ENCODE data around the gene NPY5R. TPM values are rescaled to one million over a fixed set of nuclear protein-coding genes. Genes with fewer than 3 reads are reported as not detected.

The NPY5R gene
- total RNA-seq, 3 donors from 2014 or later = 0.22 to 1.2 (median 0.25) TPM

DNA sequence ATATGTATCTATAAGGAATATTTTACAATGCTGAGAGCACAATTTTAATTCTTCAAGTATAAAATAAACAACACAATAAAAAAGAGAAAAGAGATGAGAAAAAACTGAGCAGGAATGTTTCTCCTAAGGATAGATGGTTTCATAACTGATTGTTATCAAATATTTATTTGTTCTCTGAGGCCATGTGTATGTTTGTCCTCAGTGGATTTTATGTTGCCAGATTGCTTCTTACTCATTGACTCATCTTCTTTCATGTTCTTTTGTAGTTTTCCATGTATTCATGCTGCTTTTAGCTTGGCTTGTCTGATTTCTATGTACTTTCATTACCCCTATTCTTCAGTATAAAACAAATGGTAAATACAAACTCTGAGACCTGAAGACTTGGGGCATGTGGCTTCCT, 41.2 kb downstream of the NPY5R start:
- intact Hi-C loops (cut with DNase I, micrococcal nuclease) = no loop called here
- Histone ChIP-seq H3K4me1 (ENCODE audit: low read depth) (no peaks in the 10 kb centered on the region), H3K9me3 (no peaks in the 10 kb centered on the region), H3K36me3 (ENCODE audit: low read depth) (no peaks in the 10 kb centered on the region), H3K4me3 (no peak overlapping the region)
- no peak for TF ChIP-seq CTCF (IDR thresholded peaks at IDR 0.05)
- DNase-seq (no peak), ATAC-seq (no peak)

DNA sequence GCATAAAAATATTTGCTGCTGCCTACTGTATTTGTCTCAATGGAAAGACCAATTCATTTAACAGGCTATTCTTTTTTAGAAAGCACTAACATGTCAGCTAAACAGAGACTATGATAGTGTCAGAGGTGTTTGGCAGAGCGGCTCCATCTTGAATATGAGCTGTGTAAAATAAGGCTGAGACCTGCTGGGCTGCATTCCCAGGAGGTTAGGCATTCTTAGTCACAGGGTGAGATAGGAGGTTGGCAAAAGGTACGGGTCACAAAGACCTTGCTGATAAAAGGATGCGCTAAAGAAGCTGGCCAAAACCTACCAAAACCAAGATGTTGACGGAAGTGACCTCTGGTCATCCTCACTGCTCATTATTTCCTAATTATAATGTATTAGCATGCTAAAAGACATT, 41.8 kb downstream of the NPY5R start:
- H3K36me3 ChIP-seq (ENCODE audit: low read depth) = no peaks in the 10 kb centered on the region
- no peaks in the 10 kb centered on the region for H3K4me1 ChIP-seq (ENCODE audit: low read depth)
- no peak for ATAC-seq
- H3K9me3 ChIP-seq = no peaks in the 10 kb centered on the region
- no peak for TF ChIP-seq CTCF (IDR thresholded peaks at IDR 0.05)
- intact Hi-C loops (cut with DNase I, micrococcal nuclease) = no loop called here
- H3K4me3 ChIP-seq = no peak overlapping the region
- DNase-seq = no peak

DNA sequence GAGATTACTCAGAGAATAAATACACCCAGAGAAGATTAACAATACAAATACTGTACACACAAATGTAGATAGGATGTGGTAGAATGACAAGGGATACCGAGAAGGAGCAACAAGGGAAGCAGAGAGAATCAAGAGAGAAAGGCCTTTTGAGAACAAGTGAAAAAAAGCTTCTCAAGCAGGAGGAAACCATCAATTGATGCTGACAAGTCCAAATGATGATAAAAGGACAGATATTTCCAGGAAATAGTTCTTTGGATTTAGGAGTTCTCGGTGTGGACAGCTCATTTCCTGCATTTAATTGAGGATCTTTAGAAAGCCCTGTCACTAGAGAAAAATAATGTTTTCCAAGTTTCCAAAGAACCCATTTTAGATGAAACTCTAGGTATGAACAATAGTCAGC, 48.1 kb downstream of the NPY5R start:
- Histone ChIP-seq H3K4me1 (ENCODE audit: low read depth) (no peaks in the 10 kb centered on the region), H3K36me3 (ENCODE audit: low read depth) (no peaks in the 10 kb centered on the region), H3K4me3 (no peak overlapping the region), H3K9me3 (no peaks in the 10 kb centered on the region)
- DNase-seq (no peak), ATAC-seq (no peak)
- intact Hi-C loops (cut with DNase I, micrococcal nuclease) = no loop called here
- TF ChIP-seq CTCF (IDR thresholded peaks at IDR 0.05) = no peak

DNA sequence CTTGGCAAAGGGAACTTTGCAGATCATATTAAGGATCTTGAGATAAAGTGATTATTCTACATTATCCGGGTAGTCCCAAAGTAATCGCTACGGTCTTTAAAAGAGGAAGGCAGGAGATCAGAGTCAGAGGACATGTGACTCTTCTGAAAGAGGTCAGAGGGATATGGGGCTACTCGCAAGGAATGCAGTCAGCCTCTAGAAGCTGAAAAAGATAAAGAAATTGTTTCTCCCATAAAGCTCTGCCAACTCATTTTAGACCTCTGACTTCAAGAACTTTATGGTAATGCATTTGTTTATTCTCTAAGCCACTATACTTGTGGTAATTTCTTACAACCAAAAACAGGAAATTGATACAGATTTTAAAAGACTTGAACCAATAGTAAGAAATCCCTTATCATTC, 48.6 kb downstream of the NPY5R start:
- TF ChIP-seq CTCF (IDR thresholded peaks at IDR 0.05) = no peak
- Histone ChIP-seq H3K4me3 (no peak overlapping the region), H3K36me3 (ENCODE audit: low read depth) (no peaks in the 10 kb centered on the region), H3K4me1 (ENCODE audit: low read depth) (no peaks in the 10 kb centered on the region), H3K9me3 (no peaks in the 10 kb centered on the region)
- ATAC-seq = no peak
- intact Hi-C loops (cut with DNase I, micrococcal nuclease) = no loop called here
- DNase-seq = no peak

- Histone ChIP-seq H3K4me1 (ENCODE audit: low read depth) (no peaks in the 10 kb centered on the region), H3K36me3 (ENCODE audit: low read depth) (no peaks in the 10 kb centered on the region), H3K4me3 (no peak overlapping the region), H3K9me3 (no peaks in the 10 kb centered on the region)
- ATAC-seq (no peak), DNase-seq (no peak)
- TF ChIP-seq CTCF (IDR thresholded peaks at IDR 0.05) = no peak
- intact Hi-C loops (cut with DNase I, micrococcal nuclease) = no loop called here
These were observed 49.8 kb downstream of the NPY5R start for GRCh38 chr4:163393471-163393870.

GRCh38 chr4:163395055-163395454, 51.4 kb downstream of the NPY5R start:
- no peaks in the 10 kb centered on the region for H3K4me1 ChIP-seq (ENCODE audit: low read depth)
- DNase-seq (no peak), ATAC-seq (peak; percentile 43)
- no peaks in the 10 kb centered on the region for H3K36me3 ChIP-seq (ENCODE audit: low read depth)
- H3K9me3 ChIP-seq = no peaks in the 10 kb centered on the region
- no peak for TF ChIP-seq CTCF (IDR thresholded peaks at IDR 0.05)
- no peak overlapping the region for H3K4me3 ChIP-seq
- intact Hi-C loops (cut with DNase I, micrococcal nuclease) = no loop called here

Measured in mucosa of descending colon (tissue), 3 donors.